Anterior cingulate cortex (tissue), 58 donors: Measurements from ENCODE around the gene CRB1.

Source experiments
- DNase-seq, 58 donors: peaks; one replicate each; lab custom pipeline; 2025; lab: John Stamatoyannopoulos, UW

The CRB1 gene

GRCh38 chr1:197510691-197511378 lies 242.8 kb downstream of the CRB1 start:
- no peak for DNase-seq

GRCh38 chr1:197515421-197515820 lies 247.4 kb downstream of the CRB1 start:
- DNase-seq = no peak

GRCh38 chr1:197519741-197520334 lies 251.8 kb downstream of the CRB1 start:
- no peak for DNase-seq

DNA sequence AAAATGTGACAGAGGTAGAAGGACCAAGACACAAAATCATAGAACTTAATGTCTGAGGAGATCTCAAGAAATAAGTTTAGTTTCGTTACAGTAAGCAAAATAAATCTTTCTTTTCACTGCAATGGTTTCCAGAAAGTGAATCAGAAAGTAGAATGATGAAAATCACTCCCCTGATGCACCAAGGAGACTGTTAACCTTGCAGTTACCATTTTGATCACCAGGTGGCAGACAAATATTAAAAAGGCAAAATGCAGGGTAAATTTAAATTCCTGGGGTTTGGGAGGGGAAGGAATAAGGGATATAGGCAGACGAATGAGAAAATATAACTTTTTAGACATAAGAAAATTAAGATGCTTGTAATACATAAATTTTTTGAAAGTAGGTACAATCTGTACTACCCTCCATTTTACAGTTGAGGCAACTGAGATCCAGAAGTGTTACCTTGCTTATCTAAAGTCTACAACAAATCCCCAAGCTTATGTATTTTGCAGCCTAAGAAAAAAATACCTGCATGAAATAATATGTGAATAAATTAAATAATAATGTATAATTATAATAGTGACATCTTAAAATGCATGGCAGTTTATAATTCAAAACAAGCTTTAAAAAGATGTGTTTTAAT lies 253.2 kb downstream of the CRB1 start:
- peak in 1 of 58 donors; percentile 1 for DNase-seq

DNA sequence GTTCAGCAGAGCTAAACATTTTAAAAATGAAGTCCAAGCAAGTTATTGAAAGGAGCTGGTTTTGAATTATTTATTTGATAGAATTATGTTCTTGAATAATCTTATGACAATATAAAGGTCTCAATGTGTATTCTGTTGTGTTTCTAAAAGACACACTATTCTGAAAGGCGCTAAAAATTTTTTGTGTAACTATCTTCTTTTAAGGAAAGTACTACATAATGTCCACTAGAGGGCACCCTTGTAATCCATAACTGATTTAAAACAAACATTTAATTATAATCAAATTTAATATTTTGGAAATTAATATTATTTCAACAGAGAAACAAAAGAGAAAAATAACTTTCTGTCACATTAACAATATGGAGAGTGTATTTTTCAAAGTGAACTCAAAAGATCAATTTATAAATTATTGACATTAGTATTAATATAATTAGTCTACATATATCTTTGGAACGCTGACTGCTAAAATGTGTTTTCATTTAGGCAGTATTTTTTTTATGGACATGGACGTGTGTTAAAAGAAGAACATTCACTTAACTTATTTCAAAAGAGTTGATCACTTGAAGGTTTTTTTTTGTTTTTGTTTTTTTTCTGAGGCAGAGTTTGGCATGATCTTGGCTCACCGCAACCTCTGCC lies 258.8 kb downstream of the CRB1 start:
- no peak for DNase-seq
